ENCODE results near the gene ZNF488.

The ZNF488 gene

DNA sequence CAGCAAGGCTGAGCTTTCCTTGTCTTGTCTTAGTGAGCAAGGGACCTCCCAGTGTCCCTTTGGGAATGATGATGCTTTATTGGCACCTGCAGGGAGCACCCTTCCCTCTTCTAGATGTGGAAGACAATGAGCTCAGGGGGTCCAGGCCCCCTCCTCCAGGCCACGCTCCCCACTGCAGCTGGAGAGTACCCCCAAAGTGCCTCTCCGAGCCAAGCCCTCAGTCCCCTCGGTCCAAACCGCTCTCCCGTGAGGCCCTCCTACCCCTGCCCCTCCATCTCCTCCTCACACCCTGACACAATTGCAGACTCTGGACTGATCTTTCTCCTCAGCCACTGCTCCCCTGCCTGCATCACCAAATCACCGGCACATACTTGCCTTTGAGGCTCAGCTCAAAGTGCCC lies 19.2 kb downstream of the ZNF488 start:
- DNase-seq = no peak

DNA sequence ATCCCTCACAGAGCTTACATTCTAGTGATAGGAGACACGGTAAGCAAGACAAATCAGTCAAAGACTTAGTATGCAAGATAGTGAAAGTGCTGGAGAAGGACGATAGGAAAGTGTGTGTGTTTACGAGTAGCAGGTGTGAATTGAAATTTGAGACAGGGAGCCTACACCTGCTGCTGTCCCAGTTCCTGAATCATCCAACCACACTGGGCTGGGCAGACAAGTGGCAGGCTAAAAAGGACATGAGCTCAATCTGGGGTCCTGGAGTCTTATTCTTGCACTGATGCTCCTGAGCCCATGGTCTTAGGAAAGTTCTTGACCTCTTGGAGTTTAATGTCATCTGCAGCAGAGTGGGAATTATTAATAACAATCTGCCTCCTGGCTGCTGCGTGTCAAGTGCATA lies 19.7 kb downstream of the ZNF488 start:
- no peak for DNase-seq

DNA sequence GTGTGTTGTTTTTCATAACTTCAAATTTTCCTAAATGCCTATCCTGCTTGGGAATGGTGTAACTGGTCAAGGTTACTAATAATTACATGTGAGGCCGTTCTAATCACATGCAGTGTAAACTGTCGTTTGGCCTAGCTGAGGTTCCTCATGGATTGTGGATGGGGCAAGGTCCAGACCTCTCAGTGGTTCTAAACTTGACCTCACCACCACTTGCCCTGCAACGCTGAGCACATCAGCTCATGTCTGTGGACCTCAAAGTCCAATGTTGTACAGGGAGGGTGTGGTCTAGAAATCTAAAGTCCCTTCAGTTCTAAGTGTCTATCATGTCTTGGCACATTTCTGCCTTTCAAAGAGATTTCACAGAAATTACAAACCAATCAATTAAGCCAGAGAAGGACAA lies 20.3 kb downstream of the ZNF488 start:
- no peak for DNase-seq

DNA sequence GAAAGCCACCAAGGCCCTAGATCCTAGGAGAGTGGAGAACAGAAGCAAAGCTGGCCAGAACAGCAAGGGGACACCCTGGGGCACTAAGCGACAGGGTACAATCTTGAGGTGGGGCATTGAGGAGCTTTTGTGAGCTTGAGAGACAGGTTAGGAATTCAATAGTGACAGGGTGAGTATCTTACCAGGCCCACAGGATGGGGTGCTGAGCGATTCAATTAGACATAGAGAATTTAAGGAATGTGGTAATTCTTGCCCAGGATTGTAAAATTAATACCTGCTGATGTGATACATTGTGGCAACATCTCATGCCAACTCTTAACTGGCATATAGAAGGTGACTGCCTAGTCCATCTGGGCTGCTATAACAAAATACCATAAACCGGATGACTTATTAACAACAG lies 21.9 kb downstream of the ZNF488 start:
- DNase-seq = no peak

DNA sequence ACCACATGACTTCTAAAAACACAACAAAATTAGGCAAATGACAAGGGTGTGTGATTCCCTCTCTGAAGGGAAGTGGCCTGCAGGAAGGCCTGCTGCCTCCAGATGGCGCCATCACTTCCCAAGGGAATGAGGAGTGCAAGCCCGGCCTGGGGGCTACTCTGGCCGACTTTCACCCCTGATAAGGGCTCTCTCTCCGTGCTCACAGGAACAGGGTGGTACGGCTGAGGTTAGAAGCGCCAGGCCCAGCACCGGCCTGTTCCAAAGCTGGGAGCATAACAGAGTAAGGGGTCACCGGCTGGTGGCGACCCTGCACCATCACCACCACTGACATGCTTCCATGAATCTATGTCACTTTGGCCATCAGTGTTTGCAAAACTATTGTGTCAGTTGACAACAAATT lies 22.8 kb downstream of the ZNF488 start:
- DNase-seq = no peak

DNA sequence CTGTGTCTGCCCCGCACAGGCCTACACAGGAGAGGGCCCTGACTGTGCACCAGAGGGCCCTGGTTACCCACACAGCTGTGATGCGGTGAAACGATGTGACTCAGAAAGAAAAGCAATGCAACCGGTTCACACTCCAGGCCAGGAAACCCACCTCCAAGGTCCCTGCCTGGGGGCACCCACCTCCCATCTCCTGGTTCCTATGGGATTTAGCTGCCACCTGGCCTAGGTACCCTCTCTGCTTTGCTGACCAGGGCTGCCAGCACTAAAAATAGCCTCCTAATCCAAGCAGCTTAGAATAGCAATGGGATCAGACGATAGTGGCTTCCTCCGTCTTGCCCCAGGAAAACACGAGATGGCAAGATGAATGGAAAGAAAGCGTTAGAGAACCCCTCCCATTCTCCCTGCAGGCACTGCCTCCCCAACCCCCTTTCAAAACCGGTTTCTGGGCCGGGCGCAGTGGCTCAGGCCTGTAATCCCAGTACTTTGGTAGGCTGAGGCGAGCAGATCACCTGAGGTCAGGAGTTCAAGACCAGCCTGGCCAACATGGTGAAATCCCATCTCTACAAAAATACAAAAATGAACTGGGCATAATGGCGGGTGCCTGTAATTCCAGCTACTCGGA lies 23.6 kb downstream of the ZNF488 start:
- no peak for DNase-seq

DNA sequence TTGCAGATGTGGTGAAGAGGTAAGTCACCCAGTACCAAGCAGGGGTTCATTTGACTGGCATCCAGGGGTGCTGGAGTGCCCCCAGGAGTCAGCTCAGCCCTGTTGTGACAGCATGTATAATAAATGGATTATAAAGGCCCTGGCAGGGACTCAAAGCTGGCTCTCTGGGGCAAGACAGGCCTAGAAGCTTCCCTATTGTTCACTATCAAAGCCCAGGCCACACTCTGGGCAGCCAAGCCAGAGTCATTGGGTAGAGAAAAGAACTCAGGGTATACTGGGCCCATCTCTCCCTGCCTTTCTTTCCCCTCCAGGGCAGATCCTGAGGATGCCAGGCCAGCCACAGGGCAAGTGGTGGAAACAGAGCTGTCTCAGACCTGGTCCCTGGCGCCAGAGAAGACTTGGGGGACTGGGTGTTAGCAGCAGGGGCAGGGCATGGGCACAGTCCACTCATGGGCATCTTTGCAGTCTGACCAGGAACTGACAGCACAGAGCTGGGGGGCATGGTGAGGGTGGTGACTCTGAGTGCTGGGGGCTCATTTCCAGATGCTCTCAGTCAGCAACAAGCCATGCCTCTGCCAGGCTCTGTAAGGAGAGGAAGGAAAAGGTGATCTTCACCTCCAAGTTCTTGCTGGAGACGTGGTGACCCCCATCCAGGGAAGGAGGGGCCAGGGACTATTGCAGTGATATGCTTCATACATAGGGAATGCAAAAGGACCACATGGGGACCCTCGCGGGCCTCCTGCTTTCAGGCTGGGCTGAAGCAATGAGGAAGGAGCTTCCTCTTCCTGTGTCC lies 24.3 kb downstream of the ZNF488 start:
- DNase-seq = no peak

DNA sequence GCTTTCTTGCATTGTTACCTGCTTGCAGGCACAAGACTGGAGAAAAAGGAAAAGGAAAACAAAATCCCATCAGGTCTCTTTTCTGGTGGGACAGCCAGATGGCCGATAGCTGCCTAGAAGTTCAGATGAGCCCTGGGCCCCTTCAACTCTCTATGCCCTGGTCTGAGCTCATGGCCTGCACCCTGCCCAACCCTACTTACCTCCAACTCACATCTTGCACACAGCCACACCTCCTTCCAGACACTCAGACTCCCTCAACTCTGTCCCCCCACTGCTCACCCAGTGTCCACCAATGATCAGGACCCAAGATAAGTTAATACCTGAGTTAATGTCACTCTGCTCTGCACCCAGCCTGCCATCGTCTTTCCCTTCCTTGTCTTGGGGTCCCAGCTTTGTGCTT lies 25.0 kb downstream of the ZNF488 start:
- DNase-seq = no peak

DNA sequence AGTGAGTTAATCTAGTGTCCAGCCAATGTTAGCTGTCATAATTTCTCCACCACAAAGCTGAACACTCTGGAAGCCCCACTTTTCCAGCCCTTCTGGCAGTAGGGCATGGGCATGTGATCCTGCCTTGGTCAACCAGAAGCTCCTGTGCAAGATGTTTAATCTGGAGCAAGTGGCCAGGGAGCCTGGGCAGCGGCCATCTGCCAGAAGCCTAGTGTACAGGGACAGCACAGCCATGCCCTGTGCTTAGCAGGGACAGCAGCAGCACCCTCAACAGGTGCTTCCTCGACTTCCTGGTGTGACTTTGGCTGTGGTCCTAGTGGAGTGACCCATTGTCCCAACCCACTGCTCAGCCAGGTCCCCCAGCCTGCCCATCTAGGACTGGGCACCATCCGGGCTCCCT lies 25.6 kb downstream of the ZNF488 start:
- no peak for DNase-seq

DNA sequence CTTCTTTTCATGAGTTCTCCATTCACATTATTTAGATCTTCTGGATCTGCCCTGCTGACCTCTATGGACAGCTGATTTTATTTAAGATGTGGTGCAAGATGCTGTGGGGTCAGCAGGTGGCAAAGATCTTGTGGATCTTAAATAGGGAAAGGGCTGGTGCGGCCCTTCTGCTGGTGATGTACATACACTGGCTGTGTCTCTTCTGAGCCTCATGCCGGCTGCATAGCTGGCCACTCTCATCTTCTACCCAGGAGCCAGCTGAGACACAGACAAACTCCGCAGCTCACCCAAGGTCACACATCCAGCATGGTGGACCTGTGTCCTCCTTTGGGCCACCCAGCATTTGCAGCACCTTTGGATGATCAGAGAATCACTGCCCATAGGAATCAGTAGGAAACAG lies 26.2 kb downstream of the ZNF488 start:
- no peak for DNase-seq

DNA sequence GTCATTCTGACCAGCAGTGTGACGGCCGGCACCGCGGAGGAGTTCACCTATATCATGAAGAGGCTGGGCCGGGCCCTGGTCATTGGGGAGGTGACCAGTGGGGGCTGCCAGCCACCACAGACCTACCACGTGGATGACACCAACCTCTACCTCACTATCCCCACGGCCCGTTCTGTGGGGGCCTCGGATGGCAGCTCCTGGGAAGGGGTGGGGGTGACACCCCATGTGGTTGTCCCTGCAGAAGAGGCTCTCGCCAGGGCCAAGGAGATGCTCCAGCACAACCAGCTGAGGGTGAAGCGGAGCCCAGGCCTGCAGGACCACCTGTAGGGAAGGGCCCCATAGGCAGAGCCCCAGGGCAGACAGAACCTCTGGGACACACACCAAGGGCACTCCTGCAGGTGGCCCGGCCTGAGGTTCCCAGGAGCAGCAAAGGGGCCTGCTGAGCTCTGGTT lies 26.9 kb downstream of the ZNF488 start:
- no peak for DNase-seq

DNA sequence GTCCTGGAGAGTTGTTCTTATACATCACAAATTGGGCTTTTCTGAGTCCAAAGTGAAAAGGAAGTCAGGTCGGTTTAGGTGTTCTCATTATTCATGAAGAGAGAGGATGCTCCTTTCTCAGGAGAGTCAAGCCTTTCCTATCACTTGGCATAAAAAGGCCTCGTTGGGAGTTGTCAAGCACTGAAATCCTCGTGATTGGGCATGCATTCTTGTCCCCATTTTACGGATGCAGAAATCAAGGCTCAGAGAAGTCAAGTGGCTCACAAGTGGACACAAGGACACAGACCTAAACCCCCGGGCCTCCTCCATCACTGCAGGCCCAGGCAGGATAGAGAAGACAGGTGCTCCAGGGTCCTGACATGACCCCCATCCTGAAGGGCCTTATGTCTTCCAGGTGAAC lies 27.4 kb downstream of the ZNF488 start:
- no peak for DNase-seq

DNA sequence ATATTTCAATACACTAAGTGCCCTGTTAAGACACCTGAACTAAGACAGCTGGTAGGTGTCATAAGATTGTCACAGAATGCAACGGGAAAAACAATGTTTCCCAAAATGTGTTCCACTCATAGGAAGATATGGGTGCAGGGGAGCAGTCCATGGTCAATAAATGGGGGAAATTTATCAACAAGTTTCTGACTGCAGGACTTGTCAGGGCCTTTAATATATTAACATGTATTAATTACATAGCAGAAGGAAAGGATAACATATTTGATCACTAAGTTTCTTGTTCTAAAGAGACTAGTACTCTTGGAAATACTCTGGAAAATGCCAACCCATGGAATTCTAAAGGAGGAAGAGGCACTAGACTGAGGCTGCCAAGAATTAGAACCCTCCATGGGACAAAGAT lies 29.2 kb downstream of the ZNF488 start:
- no peak for DNase-seq

DNA sequence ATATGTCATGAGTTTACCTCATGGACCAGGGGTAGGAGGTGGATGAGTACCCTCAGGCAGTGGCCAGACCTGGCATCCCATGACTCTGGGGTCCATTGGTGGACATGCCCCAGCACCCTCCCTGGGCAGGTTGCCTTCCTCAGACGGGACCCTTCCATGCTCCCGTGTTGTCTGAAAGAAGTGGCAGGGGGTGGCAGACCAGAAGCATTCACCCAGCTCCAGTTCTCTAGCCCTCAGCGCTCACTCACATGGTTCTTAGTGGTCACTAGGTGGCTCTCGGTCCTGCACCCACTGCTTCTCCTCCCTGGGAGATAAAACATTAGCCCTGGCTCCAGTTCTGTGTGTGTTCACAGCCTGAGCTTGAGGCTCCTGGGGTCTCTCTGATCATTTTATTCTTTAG lies 29.9 kb downstream of the ZNF488 start:
- no peak for DNase-seq

DNA sequence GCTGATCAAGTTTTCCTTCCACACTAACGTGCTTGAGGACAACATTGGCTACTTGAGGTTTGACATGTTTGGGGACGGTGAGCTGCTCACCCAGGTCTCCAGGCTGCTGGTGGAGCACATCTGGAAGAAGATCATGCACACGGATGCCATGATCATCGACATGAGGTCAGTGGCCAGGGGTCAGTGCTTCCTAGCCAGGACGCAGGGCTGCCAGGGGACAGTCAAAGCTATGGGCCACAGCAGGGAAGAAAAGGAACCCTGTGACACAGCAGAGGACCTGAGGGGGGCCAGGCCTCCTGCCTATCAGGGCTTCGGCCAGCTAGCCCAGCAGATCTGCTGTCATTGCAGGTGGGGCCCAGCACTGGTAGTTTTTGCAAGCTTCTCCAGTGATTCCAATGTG lies 30.7 kb downstream of the ZNF488 start:
- no peak for DNase-seq

DNA sequence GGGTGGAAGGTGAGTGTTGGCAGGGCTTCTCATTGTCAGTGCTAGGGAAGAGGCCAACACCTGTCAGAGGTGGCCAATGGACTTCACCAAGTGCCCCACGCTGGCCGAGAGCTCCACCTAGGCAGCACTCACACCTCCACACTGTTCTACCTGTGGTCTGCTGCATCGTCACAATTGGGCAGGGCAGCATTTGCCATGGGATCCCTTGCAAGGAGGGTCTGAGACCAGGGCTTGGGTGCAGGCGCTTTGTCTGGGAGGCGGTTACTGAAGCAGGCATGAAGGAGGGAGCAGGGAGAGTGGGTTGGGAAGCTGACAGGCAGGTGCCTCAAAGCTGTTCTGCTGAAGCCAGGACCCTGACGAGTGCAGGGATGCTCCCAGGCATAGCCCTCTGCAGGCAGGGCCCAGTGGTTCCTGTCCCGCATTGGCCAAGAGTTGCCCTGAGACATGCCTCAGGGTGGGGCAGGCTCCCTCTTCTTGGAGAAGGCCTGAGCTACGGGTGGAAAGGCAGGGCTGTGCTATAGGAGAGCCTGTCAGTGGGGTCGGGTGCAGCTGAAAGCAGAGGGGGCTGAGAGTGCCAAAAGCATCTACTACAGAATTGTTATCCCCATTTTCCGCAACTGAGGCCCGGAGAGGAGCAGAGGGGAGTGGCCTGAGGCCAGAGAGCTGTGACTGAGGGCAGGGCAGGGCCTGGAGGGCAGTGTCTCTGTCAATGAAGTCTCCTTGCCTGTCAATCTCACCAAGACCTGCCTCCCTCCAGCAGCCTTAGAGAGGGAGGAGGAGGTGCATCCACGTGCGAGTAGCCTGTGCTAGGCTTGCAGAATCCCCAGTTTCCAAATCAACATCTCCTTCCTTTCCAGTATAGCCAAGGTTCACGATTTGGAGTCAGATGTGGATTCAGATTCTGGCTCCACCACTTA lies 31.9 kb downstream of the ZNF488 start:
- DNase-seq = no peak

DNA sequence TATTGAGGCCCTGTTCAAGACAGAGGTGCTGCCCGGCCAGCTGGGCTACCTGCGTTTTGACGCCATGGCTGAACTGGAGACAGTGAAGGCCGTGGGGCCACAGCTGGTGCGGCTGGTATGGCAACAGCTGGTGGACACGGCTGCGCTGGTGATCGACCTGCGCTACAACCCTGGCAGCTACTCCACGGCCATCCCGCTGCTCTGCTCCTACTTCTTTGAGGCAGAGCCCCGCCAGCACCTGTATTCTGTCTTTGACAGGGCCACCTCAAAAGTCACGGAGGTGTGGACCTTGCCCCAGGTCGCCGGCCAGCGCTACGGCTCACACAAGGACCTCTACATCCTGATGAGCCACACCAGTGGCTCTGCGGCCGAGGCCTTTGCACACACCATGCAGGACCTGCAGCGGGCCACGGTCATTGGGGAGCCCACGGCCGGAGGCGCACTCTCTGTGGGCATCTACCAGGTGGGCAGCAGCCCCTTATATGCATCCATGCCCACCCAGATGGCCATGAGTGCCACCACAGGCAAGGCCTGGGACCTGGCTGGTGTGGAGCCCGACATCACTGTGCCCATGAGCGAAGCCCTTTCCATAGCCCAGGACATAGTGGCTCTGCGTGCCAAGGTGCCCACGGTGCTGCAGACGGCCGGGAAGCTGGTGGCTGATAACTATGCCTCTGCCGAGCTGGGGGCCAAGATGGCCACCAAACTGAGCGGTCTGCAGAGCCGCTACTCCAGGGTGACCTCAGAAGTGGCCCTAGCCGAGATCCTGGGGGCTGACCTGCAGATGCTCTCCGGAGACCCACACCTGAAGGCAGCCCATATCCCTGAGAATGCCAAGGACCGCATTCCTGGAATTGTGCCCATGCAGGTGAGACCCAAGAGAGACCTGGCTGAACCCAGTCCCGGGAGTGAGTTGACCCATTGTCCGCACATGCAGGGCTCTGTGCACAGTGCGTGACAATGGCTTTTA lies 33.1 kb downstream of the ZNF488 start:
- no peak for DNase-seq

DNA sequence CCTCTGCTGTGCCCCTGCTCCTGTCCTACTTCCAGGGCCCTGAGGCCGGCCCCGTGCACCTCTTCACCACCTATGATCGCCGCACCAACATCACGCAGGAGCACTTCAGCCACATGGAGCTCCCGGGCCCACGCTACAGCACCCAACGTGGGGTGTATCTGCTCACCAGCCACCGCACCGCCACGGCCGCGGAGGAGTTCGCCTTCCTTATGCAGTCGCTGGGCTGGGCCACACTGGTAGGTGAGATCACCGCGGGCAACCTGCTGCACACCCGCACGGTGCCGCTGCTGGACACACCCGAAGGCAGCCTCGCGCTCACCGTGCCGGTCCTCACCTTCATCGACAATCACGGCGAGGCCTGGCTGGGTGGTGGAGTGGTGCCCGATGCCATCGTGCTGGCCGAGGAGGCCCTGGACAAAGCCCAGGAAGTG lies 34.1 kb downstream of the ZNF488 start:
- DNase-seq = no peak

DNA sequence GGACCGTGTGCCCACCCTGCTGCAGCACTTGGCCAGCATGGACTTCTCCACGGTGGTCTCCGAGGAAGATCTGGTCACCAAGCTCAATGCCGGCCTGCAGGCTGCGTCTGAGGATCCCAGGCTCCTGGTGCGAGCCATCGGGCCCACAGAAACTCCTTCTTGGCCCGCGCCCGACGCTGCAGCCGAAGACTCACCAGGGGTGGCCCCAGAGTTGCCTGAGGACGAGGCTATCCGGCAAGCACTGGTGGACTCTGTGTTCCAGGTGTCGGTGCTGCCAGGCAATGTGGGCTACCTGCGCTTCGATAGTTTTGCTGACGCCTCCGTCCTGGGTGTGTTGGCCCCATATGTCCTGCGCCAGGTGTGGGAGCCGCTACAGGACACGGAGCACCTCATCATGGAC lies 34.6 kb downstream of the ZNF488 start:
- no peak for DNase-seq

DNA sequence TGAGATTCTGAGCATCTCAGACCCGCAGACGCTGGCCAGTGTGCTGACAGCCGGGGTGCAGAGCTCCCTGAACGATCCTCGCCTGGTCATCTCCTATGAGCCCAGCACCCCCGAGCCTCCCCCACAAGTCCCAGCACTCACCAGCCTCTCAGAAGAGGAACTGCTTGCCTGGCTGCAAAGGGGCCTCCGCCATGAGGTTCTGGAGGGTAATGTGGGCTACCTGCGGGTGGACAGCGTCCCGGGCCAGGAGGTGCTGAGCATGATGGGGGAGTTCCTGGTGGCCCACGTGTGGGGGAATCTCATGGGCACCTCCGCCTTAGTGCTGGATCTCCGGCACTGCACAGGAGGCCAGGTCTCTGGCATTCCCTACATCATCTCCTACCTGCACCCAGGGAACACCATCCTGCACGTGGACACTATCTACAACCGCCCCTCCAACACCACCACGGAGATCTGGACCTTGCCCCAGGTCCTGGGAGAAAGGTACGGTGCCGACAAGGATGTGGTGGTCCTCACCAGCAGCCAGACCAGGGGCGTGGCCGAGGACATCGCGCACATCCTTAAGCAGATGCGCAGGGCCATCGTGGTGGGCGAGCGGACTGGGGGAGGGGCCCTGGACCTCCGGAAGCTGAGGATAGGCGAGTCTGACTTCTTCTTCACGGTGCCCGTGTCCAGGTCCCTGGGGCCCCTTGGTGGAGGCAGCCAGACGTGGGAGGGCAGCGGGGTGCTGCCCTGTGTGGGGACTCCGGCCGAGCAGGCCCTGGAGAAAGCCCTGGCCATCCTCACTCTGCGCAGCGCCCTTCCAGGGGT lies 35.2 kb downstream of the ZNF488 start:
- DNase-seq = no peak

DNA sequence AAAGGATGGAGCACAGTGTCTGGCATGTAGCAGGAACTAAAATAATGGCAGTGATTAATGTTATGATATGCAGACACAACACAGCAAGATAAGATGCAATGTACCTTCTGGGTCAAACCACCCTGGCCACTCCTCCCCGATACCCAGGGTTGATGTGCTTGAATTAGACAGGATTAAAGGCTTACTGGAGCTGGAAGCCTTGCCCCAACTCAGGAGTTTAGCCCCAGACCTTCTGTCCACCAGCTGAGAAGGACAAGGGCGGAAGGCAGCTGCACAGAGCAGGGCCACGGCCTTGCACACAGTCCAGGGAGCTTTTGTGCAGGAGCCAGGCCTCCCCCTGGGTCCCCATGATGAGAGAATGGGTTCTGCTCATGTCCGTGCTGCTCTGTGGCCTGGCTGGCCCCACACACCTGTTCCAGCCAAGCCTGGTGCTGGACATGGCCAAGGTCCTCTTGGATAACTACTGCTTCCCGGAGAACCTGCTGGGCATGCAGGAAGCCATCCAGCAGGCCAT lies 35.9 kb downstream of the ZNF488 start, which contains the start of gene RBP3:
TSS of gene RBP3 (plus strand) at position 226 of the 514 bp plus-strand sequence. CDS start at position 348, 122 bp downstream.
- DNase-seq = no peak
